Activated CD4-positive, alpha-beta T cell treated with anti-CD3 and anti-CD28 coated beads, Interleukin-2, Interleukin-4, amounts not matched to agents 100 ng/mL and 50 ng/mL, durations not matched to agents 16 hours and 8 hours (primary cell): Measurements from ENCODE around the gene RAB25.

Experiments
- DNase-seq: peaks from one replicate; pipeline ENCODE4 v3.0.0-alpha.2; 2020; ENCODE audit warnings: low spot score

RAB25 gene

GRCh38 chr1:156079762-156080161, 18.8 kb downstream of the RAB25 start:
- DNase-seq, result no peak

- DNase-seq, result no peak
Measured at GRCh38 chr1:156080241-156080862, 19.4 kb downstream of the RAB25 start.

- no peak for DNase-seq
Measured at GRCh38 chr1:156080863-156081179, 19.9 kb downstream of the RAB25 start.

- DNase-seq, result no peak
Measured at GRCh38 chr1:156081180-156081916, 20.4 kb downstream of the RAB25 start.

- DNase-seq, result no peak
Measured at GRCh38 chr1:156081917-156082308, 21.0 kb downstream of the RAB25 start.

- DNase-seq, result no peak
Measured at GRCh38 chr1:156082309-156083091, 21.5 kb downstream of the RAB25 start, which contains the start of gene MEX3A. MEX3A (minus strand) TSS chr1:156082465; CDS start chr1:156081998, 467 bp downstream.

- DNase-seq, result no peak
Measured at GRCh38 chr1:156083800-156084790, 23.1 kb downstream of the RAB25 start.

- DNase-seq, result no peak
Measured at GRCh38 chr1:156086256-156086662, 25.3 kb downstream of the RAB25 start.

GRCh38 chr1:156089704-156090103, 28.7 kb downstream of the RAB25 start:
- DNase-seq, result no peak

- DNase-seq, result no peak
Measured at GRCh38 chr1:156090138-156090839, 29.3 kb downstream of the RAB25 start.

GRCh38 chr1:156090840-156091188, 29.9 kb downstream of the RAB25 start:
- DNase-seq, result peak; percentile 89

GRCh38 chr1:156091610-156092009, 30.6 kb downstream of the RAB25 start:
- DNase-seq, result no peak

GRCh38 chr1:156095906-156096508, 35.0 kb downstream of the RAB25 start:
- DNase-seq, result no peak

GRCh38 chr1:156096640-156097391, 35.9 kb downstream of the RAB25 start:
- peak; percentile 99 for DNase-seq

GRCh38 chr1:156097499-156098178, 36.7 kb downstream of the RAB25 start:
- DNase-seq, result peak; percentile 78

GRCh38 chr1:156098784-156099183, 37.8 kb downstream of the RAB25 start:
- no peak for DNase-seq

GRCh38 chr1:156099282-156099681, 38.3 kb downstream of the RAB25 start:
- DNase-seq, result no peak

- no peak for DNase-seq
Measured at GRCh38 chr1:156100205-156100995, 39.4 kb downstream of the RAB25 start.

- no peak for DNase-seq
Measured at GRCh38 chr1:156101880-156102279, 40.9 kb downstream of the RAB25 start.
